ENCODE results near the gene PDE9A.

- TF ChIP-seq POLR2A (IDR thresholded peaks at IDR 0.05), result no peak
- TF ChIP-seq, protein P1, sequence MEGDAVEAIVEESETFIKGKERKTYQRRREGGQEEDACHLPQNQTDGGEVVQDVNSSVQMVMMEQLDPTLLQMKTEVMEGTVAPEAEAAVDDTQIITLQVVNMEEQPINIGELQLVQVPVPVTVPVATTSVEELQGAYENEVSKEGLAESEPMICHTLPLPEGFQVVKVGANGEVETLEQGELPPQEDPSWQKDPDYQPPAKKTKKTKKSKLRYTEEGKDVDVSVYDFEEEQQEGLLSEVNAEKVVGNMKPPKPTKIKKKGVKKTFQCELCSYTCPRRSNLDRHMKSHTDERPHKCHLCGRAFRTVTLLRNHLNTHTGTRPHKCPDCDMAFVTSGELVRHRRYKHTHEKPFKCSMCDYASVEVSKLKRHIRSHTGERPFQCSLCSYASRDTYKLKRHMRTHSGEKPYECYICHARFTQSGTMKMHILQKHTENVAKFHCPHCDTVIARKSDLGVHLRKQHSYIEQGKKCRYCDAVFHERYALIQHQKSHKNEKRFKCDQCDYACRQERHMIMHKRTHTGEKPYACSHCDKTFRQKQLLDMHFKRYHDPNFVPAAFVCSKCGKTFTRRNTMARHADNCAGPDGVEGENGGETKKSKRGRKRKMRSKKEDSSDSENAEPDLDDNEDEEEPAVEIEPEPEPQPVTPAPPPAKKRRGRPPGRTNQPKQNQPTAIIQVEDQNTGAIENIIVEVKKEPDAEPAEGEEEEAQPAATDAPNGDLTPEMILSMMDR (IDR thresholded peaks at IDR 0.05), result no peak
Observed at GRCh38 chr21:42768324-42769121, 115.1 kb downstream of the PDE9A start.
